Adrenal gland (tissue), 5 donors: ENCODE data around the gene ZDHHC7.

Experiments
- CTCF ChIP-seq, 6 experiments: fragments of 450-650 bp in 4 of 6; fragments of 200-600 bp in 2 of 6; sonication (generic) in 1 of 6; IDR thresholded peaks; 1 replicate in 5 of 6; 2 replicates in 1 of 6; pipeline versions ENCODE4 v1.5.1 to v1.8.0; 2016 to 2021; ENCODE audit warnings: antibody characterized with exemption in 6 of 6, mild to moderate bottlenecking in 2 of 6, moderate library complexity in 1 of 6
- POLR2A ChIP-seq, 2 donors: fragments of 450-650 bp; IDR thresholded peaks; one replicate each; pipeline ENCODE4 v1.6.1; 2017; ENCODE audit warnings: antibody characterized with exemption in 2 of 2, mild to moderate bottlenecking in 2 of 2, moderate library complexity in 1 of 2
- donor health status: DM: no; HTN: no; CAD: no.

DNA sequence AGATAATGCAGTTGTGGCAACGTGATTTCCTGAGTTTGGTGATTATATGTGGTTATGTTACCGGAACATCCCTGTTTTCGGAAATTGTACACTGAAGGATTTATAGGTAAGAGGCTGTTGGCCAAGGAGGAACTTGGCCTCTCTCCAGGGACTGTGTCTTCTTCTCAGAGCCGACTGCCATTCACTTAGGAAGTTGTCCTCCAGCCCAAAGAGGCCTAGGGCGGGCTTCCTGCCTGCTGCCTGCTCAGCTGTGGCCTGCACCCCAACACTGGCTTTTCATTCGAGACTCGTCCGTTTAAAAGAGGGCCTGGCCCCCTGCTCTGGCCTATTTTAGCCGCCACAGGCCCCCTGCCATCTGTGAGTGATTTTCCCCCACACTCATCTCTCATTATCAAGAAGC lies 64.3 kb downstream of the ZDHHC7 start:
- no peak for TF ChIP-seq POLR2A (IDR thresholded peaks at IDR 0.05)
- no peak for TF ChIP-seq CTCF (IDR thresholded peaks at IDR 0.05)
